GM23338 (cell line): ENCODE data around the gene DTNB. TPM values are rescaled to one million over a fixed set of nuclear protein-coding genes. Genes with fewer than 3 reads are reported as not detected.
A peak's percentile ranks its signal among the peaks of the same experiment; 100 is the strongest.
"Not testable (repeated sequence)": the region's sequence is repeated elsewhere in the genome, so short reads cannot be mapped to it uniquely, and the experiment has no call there.

Experiments used
- ATAC-seq: fragments of 200-7000 bp; cut with Tn5 transposase; 3 replicates; pipeline ENCODE4 v1.9.1; 2020
- DNase-seq: peaks from one replicate; pipeline ENCODE4 v3.0.0-alpha.2; 2015; ENCODE audit warnings: low spot score
- H2AFZ ChIP-seq: fragments of 200-600 bp; sonication (generic); 2 replicates; pipeline ENCODE4 v1.8.0; 2016; ENCODE audit warnings: antibody characterized with exemption, mild to moderate bottlenecking, moderate library complexity
- H3F3A ChIP-seq: fragments of 200-600 bp; sonication (generic); replicated peaks from 2 replicates; pipeline ENCODE4 v1.8.0; 2017; ENCODE audit warnings: antibody characterized with exemption, mixed run types, low read depth
- H3K27ac ChIP-seq: fragments of 200-600 bp; sonication (generic); 2 replicates; pipeline ENCODE4 v1.6.1; 2016; ENCODE audit warnings: low read depth
- H3K27me3 ChIP-seq: fragments of 200-600 bp; sonication (generic); 2 replicates; pipeline ENCODE4 v1.8.0; 2016; ENCODE audit warnings: mild to moderate bottlenecking, mixed run types, moderate library complexity; ENCODE audit not compliant: insufficient read depth
- H3K36me3 ChIP-seq: fragments of 200-600 bp; sonication (generic); 2 replicates; pipeline ENCODE4 v1.8.0; 2016; ENCODE audit warnings: mild to moderate bottlenecking; ENCODE audit not compliant: insufficient read depth
- H3K4me1 ChIP-seq: fragments of 200-600 bp; sonication (generic); 2 replicates; pipeline ENCODE4 v1.8.0; 2016; ENCODE audit warnings: mild to moderate bottlenecking, moderate library complexity; ENCODE audit not compliant: insufficient read depth
- H3K4me2 ChIP-seq: fragments of 200-600 bp; sonication (generic); 2 replicates; pipeline ENCODE4 v1.7.1; 2017; ENCODE audit warnings: mixed run types
- H3K4me3 ChIP-seq: fragments of 200-600 bp; sonication (generic); 2 replicates; pipeline ENCODE4 v1.6.1; 2016; ENCODE audit warnings: mixed run types
- H3K79me2 ChIP-seq: fragments of 200-600 bp; sonication (generic); replicated peaks from 2 replicates; pipeline ENCODE4 v1.8.0; 2017; ENCODE audit warnings: mild to moderate bottlenecking; ENCODE audit not compliant: insufficient read depth
- H3K9me2 ChIP-seq: fragments of 200-600 bp; sonication (generic); 2 replicates; pipeline ENCODE4 v1.8.0; 2017; ENCODE audit not compliant: insufficient read depth
- H4K20me1 ChIP-seq: fragments of 200-600 bp; sonication (generic); replicated peaks from 2 replicates; pipeline ENCODE4 v1.8.0; 2017; ENCODE audit warnings: mild to moderate bottlenecking; ENCODE audit not compliant: insufficient read depth
- H3K27ac Mint-ChIP-seq: 2 replicates; pipeline ENCODE4 v1.8.0; 2020; ENCODE audit warnings: inconsistent platforms, mild to moderate bottlenecking, moderate library complexity, mixed read lengths
- H3K27me3 Mint-ChIP-seq: 3 replicates; pipeline ENCODE4 v1.8.0; 2022; ENCODE audit warnings: low read depth, mild to moderate bottlenecking, moderate library complexity, mixed read lengths, inconsistent platforms; ENCODE audit not compliant: insufficient read depth, poor library complexity
- H3K36me3 Mint-ChIP-seq: 3 replicates; pipeline ENCODE4 v1.8.0; 2021; ENCODE audit warnings: low read depth, mild to moderate bottlenecking, inconsistent platforms, moderate library complexity, mixed read lengths
- H3K4me1 Mint-ChIP-seq: 3 replicates; pipeline ENCODE4 v1.8.0; 2020; ENCODE audit warnings: mild to moderate bottlenecking, inconsistent platforms, mixed read lengths
- H3K4me3 Mint-ChIP-seq: 3 replicates; pipeline ENCODE4 v1.8.0; 2021; ENCODE audit warnings: moderate library complexity, mild to moderate bottlenecking, inconsistent platforms, mixed read lengths
- H3K9me3 Mint-ChIP-seq: 3 replicates; pipeline ENCODE4 v1.8.0; 2020; ENCODE audit warnings: moderate library complexity, mild to moderate bottlenecking, inconsistent platforms, mixed read lengths
- CREB1 ChIP-seq: fragments of 250-450 bp; sonication (Bioruptor Pico); IDR thresholded peaks from 2 replicates; pipeline ENCODE4 v1.5.0; 2020; ENCODE audit warnings: low read depth, mild to moderate bottlenecking, moderate library complexity
- ETS1 ChIP-seq: IDR thresholded peaks from 2 replicates; pipeline ENCODE4 v1.6.1; 2016; ENCODE audit warnings: antibody characterized with exemption
- EZH2 ChIP-seq: fragments of 200-600 bp; sonication (generic); IDR thresholded peaks from one replicate; pipeline ENCODE4 v1.8.0; 2017; ENCODE audit warnings: antibody characterized with exemption, mild to moderate bottlenecking, low read depth; ENCODE audit not compliant: unreplicated experiment
- EZH2phosphoT487 ChIP-seq: fragments of 200-600 bp; sonication (generic); IDR thresholded peaks from one replicate; pipeline ENCODE4 v1.8.1; 2018; ENCODE audit warnings: antibody characterized with exemption; ENCODE audit not compliant: unreplicated experiment
- JUNB ChIP-seq: IDR thresholded peaks from one replicate; pipeline ENCODE4 v1.6.1; 2016; ENCODE audit warnings: antibody characterized with exemption; ENCODE audit not compliant: unreplicated experiment
- REST ChIP-seq: IDR thresholded peaks from one replicate; pipeline ENCODE4 v1.6.1; 2018; ENCODE audit warnings: antibody characterized with exemption; ENCODE audit not compliant: unreplicated experiment
- STAT1 ChIP-seq: IDR thresholded peaks from one replicate; pipeline ENCODE4 v1.6.1; 2016; ENCODE audit warnings: antibody characterized with exemption; ENCODE audit not compliant: unreplicated experiment
- ZNF114 ChIP-seq: fragments of 250-450 bp; sonication (Bioruptor Pico); IDR thresholded peaks from 2 replicates; pipeline ENCODE4 v1.5.0; 2020; ENCODE audit warnings: mild to moderate bottlenecking, moderate library complexity
- polyA plus RNA-seq: library from polyadenylated mRNA; unstranded; fragments of >200 nt; fragmentation: Nextera tagmentation; extraction: Ambion mirVana; gene quantifications from 2 replicates; pipeline ENCODE4 v1.2.1, GENCODE V29; 2016
- total RNA-seq: library from RNA; depleted of rRNA; stranded (reverse); fragments of >200 nt; shearing (Covaris generic); gene quantifications from 2 replicates; pipeline ENCODE4 v1.2.3, GENCODE V29; 2014

Gene DTNB
- total and polyA plus RNA-seq, 2 experiments from 2014 or later, result 22.1 to 29.4 TPM

- Histone ChIP-seq H3K27ac (no peak overlapping the region), H3K9me2 (no peaks in the 10 kb centered on the region), H3K4me2 (no peak overlapping the region), H3F3A (no peaks in the 10 kb centered on the region), H3K4me3 (no peak overlapping the region), H2AFZ (no peak overlapping the region), H3K4me1 (peaks cover 32% of the 10 kb centered on the region), H3K36me3 (no peaks in the 10 kb centered on the region), H3K27me3 (no peaks in the 10 kb centered on the region), H4K20me1 (0 out of 2 replicates have a peak, but pooled peaks cover 9% of the 10 kb centered on the region), H3K79me2 (peaks cover 88% of the 10 kb centered on the region)
- Mint-ChIP-seq H3K9me3 (no peaks in the 10 kb centered on the region), H3K36me3 (no peaks in the 10 kb centered on the region), H3K4me1 (peaks cover 34% of the 10 kb centered on the region), H3K27ac (no peak overlapping the region), H3K4me3 (no peak overlapping the region), H3K27me3 (peaks cover 7% of the 10 kb centered on the region)
- no peak for ATAC-seq
- no peak for DNase-seq
- TF ChIP-seq ETS1 (no peak), CREB1 (CRISPR knock-in tag) (no peak)
These were observed 7.2 kb downstream of the DTNB start for GRCh38 chr2:25666218-25666617.

- H3K4me3 Mint-ChIP-seq, H4K20me1 ChIP-seq, H3K36me3 Mint-ChIP-seq, H3K36me3 ChIP-seq, ATAC-seq, H3K27ac ChIP-seq, DNase-seq, H3K27me3 Mint-ChIP-seq, H3F3A ChIP-seq, H3K9me3 Mint-ChIP-seq, H3K9me2 ChIP-seq, H3K4me2 ChIP-seq, H2AFZ ChIP-seq, H3K27ac Mint-ChIP-seq, H3K4me3 ChIP-seq, H3K27me3 ChIP-seq: not testable (repeated sequence)
- peaks cover 30% of the 10 kb centered on the region for H3K4me1 Mint-ChIP-seq
- peaks cover 26% of the 10 kb centered on the region for H3K4me1 ChIP-seq
- H3K79me2 ChIP-seq, result peaks cover 88% of the 10 kb centered on the region
These were observed 7.9 kb downstream of the DTNB start for GRCh38 chr2:25665429-25665828.

GRCh38 chr2:25664965-25665307 lies 8.4 kb downstream of the DTNB start:
- H3K4me2 ChIP-seq, result peak overlapping the region; percentile 2
- Mint-ChIP-seq H3K27ac (peak overlapping the region; percentile 92), H3K27me3 (peaks cover 7% of the 10 kb centered on the region), H3K36me3 (no peaks in the 10 kb centered on the region), H3K4me1 (peaks cover 25% of the 10 kb centered on the region; the same call in 2 of the 3 replicates), H3K9me3 (no peaks in the 10 kb centered on the region), H3K4me3 (no peak overlapping the region)
- H3K4me1 ChIP-seq, result peaks cover 21% of the 10 kb centered on the region
- H3K79me2 ChIP-seq, result peaks cover 88% of the 10 kb centered on the region
- ATAC-seq (peak; percentile 11; the same call in 2 of the 3 replicates), DNase-seq (no peak)
- no peaks in the 10 kb centered on the region for H3K9me2 ChIP-seq
- no peak overlapping the region for H3K4me3 ChIP-seq
- H4K20me1 ChIP-seq, result 0 out of 2 replicates have a peak, but pooled peaks cover 11% of the 10 kb centered on the region
- no peak overlapping the region for H3K27ac ChIP-seq
- H2AFZ ChIP-seq, result no peak overlapping the region
- TF ChIP-seq EZH2 (no peak), JUNB (no peak), REST (no peak), EZH2phosphoT487 (no peak), ZNF114 (CRISPR knock-in tag) (no peak), ETS1 (no peak), STAT1 (no peak)
- H3K27me3 ChIP-seq, result no peaks in the 10 kb centered on the region
- H3F3A ChIP-seq, result no peaks in the 10 kb centered on the region
- H3K36me3 ChIP-seq, result no peaks in the 10 kb centered on the region
